NOMO-1 treated with dmso at 0.1 percent for 144 hours (cell line): Measurements from ENCODE around the gene SCN7A.
"Not testable (repeated sequence)": the region's sequence is repeated elsewhere in the genome, so short reads cannot be mapped to it uniquely, and the experiment has no call there.

Source experiments
- DNase-seq: peaks from one replicate; lab custom pipeline; 2025; ENCODE audit not compliant: unreplicated experiment; lab: John Stamatoyannopoulos, UW

Gene SCN7A

GRCh38 chr2:166494140-166494624 lies at the start of gene SCN7A:
Gene SCN7A, minus strand, starts transcription at chr2:166494249. Its CDS starts 16,553 bp downstream, at chr2:166477696.
- no peak for DNase-seq

- no peak for DNase-seq
These were observed 45.5 kb upstream of the SCN7A start for GRCh38 chr2:166539340-166540162.

GRCh38 chr2:166536111-166536510 lies 42.1 kb upstream of the SCN7A start:
- no peak for DNase-seq

GRCh38 chr2:166521155-166521554 lies 27.1 kb upstream of the SCN7A start:
- DNase-seq = no peak

GRCh38 chr2:166520604-166521003 lies 26.6 kb upstream of the SCN7A start:
- no peak for DNase-seq

- no peak for DNase-seq
These were observed 25.4 kb upstream of the SCN7A start for GRCh38 chr2:166519391-166519962.

GRCh38 chr2:166518634-166519390 lies 24.8 kb upstream of the SCN7A start:
- no peak for DNase-seq

GRCh38 chr2:166517533-166518061 lies 23.5 kb upstream of the SCN7A start:
- DNase-seq = no peak

GRCh38 chr2:166516712-166517303 lies 22.8 kb upstream of the SCN7A start:
- DNase-seq = no peak

GRCh38 chr2:166513952-166514351 lies 19.9 kb upstream of the SCN7A start:
- DNase-seq = no peak

- DNase-seq = no peak
These were observed 5.2 kb upstream of the SCN7A start for GRCh38 chr2:166499281-166499680.

- no peak for DNase-seq
These were observed 2.6 kb downstream of the SCN7A start for GRCh38 chr2:166491461-166491860.

GRCh38 chr2:166487171-166487570 lies 6.9 kb downstream of the SCN7A start:
- no peak for DNase-seq

- no peak for DNase-seq
These were observed 8.4 kb downstream of the SCN7A start for GRCh38 chr2:166485558-166486178.

GRCh38 chr2:166472332-166472731 lies 21.7 kb downstream of the SCN7A start:
- DNase-seq = no peak

- peak; percentile 39 for DNase-seq
These were observed 25.7 kb downstream of the SCN7A start for GRCh38 chr2:166468124-166469024.

- no peak for DNase-seq
These were observed 29.9 kb downstream of the SCN7A start for GRCh38 chr2:166464187-166464586.

GRCh38 chr2:166463640-166464039 lies 30.4 kb downstream of the SCN7A start:
- no peak for DNase-seq

- no peak for DNase-seq
These were observed 35.4 kb downstream of the SCN7A start for GRCh38 chr2:166458674-166459073.

- DNase-seq = not testable (repeated sequence)
These were observed 38.2 kb downstream of the SCN7A start for GRCh38 chr2:166455823-166456222.
